ENCODE measurements around the gene XYLT1. TPM values are rescaled to one million over a fixed set of nuclear protein-coding genes. Genes with fewer than 3 reads are reported as not detected.

XYLT1 gene
- total and polyA plus RNA-seq, 5 donors: 2.5 to 37.8 (median 11.7) TPM

DNA sequence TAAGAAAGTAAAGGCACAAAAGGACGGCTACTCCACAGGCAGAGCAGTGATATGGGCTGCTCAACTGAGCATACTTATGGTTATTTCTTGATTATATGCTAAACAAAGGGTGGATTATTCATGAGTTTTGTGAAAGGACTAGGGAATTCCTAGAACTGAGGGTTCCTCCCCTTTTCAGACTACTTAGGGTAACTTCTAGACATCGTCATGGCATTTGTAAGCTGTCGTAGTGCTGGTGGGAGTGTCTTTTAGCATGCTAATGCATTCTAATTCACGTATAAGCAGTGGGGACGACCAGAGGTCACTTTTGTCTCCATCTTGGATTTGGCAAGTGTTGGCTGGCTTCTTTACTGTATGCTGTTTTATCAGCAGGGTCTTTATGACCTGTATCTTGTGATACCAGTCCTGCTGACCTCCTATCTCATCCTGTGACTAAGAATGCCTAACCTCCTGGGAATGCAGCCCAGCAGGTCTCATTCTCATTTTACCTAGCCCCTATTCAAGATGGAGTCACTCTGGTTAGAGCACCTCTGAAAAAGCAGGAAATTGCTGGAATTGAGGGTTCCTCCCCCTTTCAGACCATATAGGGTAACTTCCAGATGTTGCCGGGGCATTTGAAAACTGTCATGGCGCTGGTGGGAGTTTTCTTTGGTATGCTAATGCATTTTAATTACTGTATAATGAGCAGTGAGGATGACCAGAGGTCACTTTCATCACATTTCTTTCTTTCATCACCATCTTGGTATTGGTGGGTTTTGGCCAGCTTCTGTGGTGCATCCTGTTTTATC is 388.5 kb downstream of the XYLT1 start:
- DNase-seq (no peak), ATAC-seq (no peak)
- Histone ChIP-seq H3K27me3 (ENCODE audit: control insufficient read depth, insufficient read depth) (no peaks in the 10 kb centered on the region), H3K27ac (ENCODE audit: low read length) (no peak overlapping the region), H3K9me3 (ENCODE audit: control insufficient read depth, low read length) (no peaks in the 10 kb centered on the region), H3K4me3 (ENCODE audit: low read length) (no peak overlapping the region), H3K4me1 (ENCODE audit: control insufficient read depth, insufficient read depth, low read length) (no peaks in the 10 kb centered on the region)
- 74% methylated on average over 7 of the region's 7 CpGs for WGBS
- intact Hi-C loops (cut with DNase I): no loop called here

DNA sequence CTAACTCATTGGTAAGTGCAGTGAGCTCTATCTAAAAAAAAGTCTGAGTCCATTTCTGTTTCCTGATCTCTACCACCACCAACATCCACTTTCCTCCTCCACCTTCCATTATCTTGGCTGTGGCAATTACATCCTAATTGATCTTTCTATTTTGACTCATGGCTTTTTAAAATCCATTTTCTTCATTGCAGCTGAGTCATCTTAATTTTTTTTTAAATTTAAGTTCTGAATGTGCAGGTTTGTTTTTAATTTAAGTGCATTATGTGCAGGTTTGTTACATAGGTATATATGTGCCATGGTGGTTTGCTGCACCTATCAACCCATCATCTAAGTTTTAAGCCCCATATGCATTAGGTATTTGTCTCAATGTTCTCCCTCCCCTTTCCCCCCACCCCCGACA is 390.7 kb downstream of the XYLT1 start:
- intact Hi-C loops (cut with DNase I): no loop called here
- DNase-seq: no peak
- ATAC-seq: no peak
- Histone ChIP-seq H3K4me3 (ENCODE audit: low read length) (no peak overlapping the region), H3K27me3 (ENCODE audit: control insufficient read depth, insufficient read depth) (no peaks in the 10 kb centered on the region), H3K4me1 (ENCODE audit: control insufficient read depth, insufficient read depth, low read length) (no peaks in the 10 kb centered on the region), H3K9me3 (ENCODE audit: control insufficient read depth, low read length) (no peaks in the 10 kb centered on the region), H3K27ac (ENCODE audit: low read length) (no peak overlapping the region)
- WGBS: 57% methylated on average over 1 of the region's 1 CpG

DNA sequence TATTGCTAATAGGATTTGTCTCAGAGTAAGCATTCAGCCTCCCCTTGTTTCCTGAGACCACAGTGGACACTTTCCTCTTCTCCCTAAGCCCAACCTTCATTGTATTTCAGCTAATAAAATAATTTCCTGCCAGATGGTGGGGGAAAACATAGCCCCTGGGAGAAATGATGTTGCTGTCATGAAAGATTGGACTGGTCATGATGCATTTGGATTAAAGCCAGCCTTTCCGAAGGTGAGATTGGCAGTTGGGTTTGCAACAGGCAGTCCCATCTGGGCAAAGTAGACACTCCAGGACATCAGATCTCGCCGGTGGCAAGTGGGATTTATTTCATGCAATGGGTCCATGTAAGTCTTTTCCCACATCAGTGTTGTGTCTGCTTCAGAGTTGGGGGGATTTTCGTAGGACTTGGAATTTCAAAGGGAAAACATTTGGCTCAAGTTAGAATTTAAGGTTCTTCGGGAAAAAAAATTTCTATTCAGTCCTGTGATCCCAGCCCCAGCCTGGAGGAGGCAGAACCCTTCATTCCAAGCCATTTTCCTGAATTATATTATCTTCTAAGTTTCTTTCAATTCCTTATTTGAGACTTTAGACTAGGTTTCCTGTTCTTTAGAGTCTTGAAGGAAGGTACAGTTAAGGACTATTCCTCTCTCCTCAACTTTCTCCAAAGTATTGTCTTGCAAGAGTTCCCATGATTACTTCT is 391.7 kb downstream of the XYLT1 start:
- ATAC-seq (no peak), DNase-seq (no peak)
- Histone ChIP-seq H3K9me3 (ENCODE audit: control insufficient read depth, low read length) (no peaks in the 10 kb centered on the region), H3K4me1 (ENCODE audit: control insufficient read depth, insufficient read depth, low read length) (no peaks in the 10 kb centered on the region), H3K4me3 (ENCODE audit: low read length) (no peak overlapping the region), H3K27ac (ENCODE audit: low read length) (no peak overlapping the region), H3K27me3 (ENCODE audit: control insufficient read depth, insufficient read depth) (no peaks in the 10 kb centered on the region)
- intact Hi-C loops (cut with DNase I): no loop called here
- WGBS: 62% methylated on average over 5 of the region's 5 CpGs

DNA sequence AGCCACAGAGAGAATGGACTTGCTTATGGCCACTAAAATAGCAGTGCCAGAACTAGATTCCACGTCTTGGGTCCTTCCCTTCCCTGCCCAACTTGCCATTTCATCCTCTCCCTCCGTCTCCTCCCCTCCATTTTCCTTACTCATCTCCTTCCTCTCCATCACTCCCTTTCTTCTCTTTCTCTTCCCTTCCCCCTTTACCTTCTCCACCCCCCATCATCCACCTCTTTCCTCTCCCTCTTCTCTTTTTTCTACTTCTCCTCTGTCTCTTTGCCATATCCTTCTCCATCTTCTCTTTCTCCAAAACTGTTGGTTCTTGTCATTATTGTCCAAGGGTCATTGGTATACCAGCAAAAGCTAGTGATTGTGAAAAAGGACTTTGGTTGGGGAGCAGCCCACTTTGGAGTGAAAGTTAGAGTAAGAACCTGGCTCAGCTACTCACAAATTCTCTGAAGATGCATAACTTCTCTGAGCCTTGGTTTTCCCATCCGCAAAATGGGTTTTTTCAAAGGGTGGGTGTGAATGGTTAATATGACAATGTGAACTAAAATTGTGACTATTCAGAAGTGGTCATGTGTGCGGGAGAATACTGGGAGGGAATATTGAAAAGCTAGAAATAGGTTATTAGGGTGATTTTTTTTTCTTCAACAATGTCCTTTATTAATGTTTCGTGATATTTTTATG is 393.8 kb downstream of the XYLT1 start:
- DNase-seq (no peak), ATAC-seq (no peak)
- Histone ChIP-seq H3K4me1 (ENCODE audit: control insufficient read depth, insufficient read depth, low read length) (no peaks in the 10 kb centered on the region), H3K9me3 (ENCODE audit: control insufficient read depth, low read length) (no peaks in the 10 kb centered on the region), H3K27ac (ENCODE audit: low read length) (no peak overlapping the region), H3K4me3 (ENCODE audit: low read length) (no peak overlapping the region), H3K27me3 (ENCODE audit: control insufficient read depth, insufficient read depth) (no peaks in the 10 kb centered on the region)
- intact Hi-C loops (cut with DNase I): no loop called here
- 79% methylated on average over 5 of the region's 5 CpGs for WGBS

DNA sequence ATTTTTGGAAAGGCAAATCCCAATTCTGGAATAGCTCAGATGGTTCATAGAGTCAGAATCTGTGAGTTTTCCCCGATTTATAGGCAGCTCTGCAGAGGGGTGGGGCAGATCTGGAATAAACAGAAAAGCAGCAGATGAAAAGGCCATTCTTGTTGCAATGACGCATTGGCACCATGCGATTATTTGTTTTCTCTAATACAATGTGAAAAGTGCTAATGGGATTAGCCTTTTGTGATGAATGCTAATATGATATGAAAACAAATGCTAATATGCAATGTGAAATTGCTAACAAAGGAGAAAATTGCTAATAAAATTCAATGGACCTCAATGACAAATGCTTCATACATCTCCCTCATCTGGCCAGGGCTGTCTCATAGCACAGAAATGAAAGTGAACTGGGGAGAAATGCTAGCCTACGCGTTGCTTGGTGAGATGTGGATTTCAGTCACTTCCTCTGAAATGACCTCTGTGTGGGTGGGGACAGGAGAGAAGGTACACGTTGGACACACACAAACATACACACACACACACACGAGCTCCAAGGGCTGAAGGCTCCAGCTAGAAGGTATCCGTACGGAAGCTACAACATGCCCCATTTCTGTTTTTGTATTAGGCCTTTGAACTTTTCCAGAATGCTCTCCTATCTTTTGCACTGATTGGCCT is 394.5 kb downstream of the XYLT1 start:
- Histone ChIP-seq H3K9me3 (ENCODE audit: control insufficient read depth, low read length) (no peaks in the 10 kb centered on the region), H3K27ac (ENCODE audit: low read length) (no peak overlapping the region), H3K27me3 (ENCODE audit: control insufficient read depth, insufficient read depth) (no peaks in the 10 kb centered on the region), H3K4me1 (ENCODE audit: control insufficient read depth, insufficient read depth, low read length) (no peaks in the 10 kb centered on the region), H3K4me3 (ENCODE audit: low read length) (no peak overlapping the region)
- WGBS: 70% methylated on average over 9 of the region's 9 CpGs
- intact Hi-C loops (cut with DNase I): no loop called here
- no peak for DNase-seq
- ATAC-seq: no peak

DNA sequence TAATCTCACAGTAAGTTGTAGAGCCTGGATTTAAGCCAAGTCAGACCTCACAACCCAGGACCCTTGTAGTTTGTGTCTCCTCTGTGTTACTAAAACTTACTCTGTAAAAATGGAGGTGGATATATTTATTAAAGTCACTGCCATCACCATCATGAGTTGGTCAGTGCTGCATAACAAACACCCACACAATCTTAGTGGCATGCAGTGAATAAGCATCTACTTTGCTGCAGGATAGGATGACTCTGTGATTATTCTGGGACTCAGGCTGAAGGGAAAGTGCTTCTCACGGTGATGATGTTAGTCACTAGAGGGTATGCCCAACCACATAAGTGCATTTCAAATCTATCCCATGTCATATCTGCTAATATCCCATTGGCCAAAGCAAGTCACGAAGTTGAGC is 398.7 kb downstream of the XYLT1 start:
- WGBS: 81% methylated on average over 2 of the region's 2 CpGs
- DNase-seq (no peak), ATAC-seq (no peak)
- Histone ChIP-seq H3K9me3 (ENCODE audit: control insufficient read depth, low read length) (no peaks in the 10 kb centered on the region), H3K4me3 (ENCODE audit: low read length) (no peak overlapping the region), H3K27me3 (ENCODE audit: control insufficient read depth, insufficient read depth) (no peaks in the 10 kb centered on the region), H3K4me1 (ENCODE audit: control insufficient read depth, insufficient read depth, low read length) (no peaks in the 10 kb centered on the region), H3K27ac (ENCODE audit: low read length) (no peak overlapping the region)
- intact Hi-C loops (cut with DNase I): no loop called here

DNA sequence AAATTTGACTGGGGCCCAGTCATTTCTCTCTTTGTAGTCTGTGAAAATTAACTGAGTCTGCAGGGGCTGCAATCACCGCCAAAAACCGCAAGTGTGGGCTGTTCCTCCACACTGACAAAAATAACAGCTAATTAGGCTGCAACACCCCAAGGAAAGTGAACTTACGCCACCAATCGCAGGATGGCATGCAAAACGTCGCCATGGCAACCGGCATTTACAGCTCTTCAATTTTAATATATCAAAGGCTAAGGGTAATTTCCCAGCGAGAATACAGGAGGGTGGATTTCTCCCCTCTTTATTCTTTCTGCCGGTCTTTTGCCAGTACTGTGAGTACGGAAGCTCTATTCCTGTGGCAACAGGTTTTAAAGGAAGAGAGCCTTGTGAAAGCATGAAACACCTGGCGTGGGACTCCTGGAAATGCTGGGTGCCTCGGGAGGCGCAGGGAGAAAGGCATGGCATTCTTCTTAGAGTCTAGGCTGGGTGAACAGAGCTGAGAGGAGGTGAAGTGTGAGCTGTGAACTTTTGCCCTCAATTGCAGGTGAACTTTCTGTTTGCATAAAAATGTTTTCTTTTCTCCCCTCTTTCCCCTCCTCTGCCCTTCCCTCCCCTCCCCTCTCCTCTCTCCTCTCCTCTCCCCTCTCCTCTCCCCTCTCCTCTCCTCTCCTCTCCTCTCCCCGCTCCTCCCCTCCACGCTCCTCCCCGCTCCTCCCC is 399.7 kb downstream of the XYLT1 start:
- Histone ChIP-seq H3K27ac (ENCODE audit: low read length) (no peak overlapping the region), H3K9me3 (ENCODE audit: control insufficient read depth, low read length) (no peaks in the 10 kb centered on the region), H3K27me3 (ENCODE audit: control insufficient read depth, insufficient read depth) (no peaks in the 10 kb centered on the region), H3K4me3 (ENCODE audit: low read length) (no peak overlapping the region), H3K4me1 (ENCODE audit: control insufficient read depth, insufficient read depth, low read length) (no peaks in the 10 kb centered on the region)
- peak in 1 of 3 donors; percentile 66 for DNase-seq
- no peak for ATAC-seq
- WGBS: 53% methylated on average over 13 of the region's 16 CpGs
- intact Hi-C loops (cut with DNase I): no loop called here

DNA sequence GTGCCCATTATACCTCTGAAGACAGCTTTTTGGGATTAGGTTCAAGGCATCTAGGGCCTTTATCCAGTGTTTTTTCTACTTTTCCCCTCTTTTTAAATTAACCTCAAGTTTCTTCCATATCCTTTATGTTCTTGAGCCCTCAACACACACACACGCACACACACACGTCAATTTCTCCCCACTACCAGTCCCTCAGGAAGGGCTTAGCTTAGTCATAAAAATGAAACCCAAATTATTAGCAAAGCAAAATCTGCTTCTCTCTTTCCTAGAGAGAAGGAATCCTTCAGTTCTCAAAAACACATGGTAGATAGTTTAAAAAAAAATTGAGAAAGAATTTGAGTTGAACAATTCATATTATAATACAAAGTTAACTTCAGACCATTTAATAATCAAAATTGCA is 401.1 kb downstream of the XYLT1 start:
- 78% methylated on average over 2 of the region's 2 CpGs for WGBS

DNA sequence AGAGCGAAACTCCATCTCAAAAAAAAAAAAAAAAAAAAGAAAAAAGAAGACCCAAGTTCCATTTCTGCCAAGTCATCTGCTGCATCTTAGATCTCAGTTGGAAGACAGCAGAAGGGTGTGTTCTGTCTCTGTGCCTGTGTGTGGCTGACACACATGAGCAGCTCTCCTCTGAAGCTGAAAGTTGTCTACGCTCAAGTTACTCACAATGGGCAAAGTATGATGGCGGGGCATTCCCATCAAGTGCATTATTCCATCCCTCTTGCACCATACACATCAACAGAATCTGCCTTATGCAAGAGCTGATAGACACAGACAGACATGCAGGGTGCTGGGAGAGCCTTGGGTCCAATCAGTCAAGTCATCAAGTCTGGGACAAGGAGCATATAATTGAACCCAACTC is 402.2 kb downstream of the XYLT1 start:
- no peak overlapping the region for H3K4me3 ChIP-seq (ENCODE audit: low read length)
- 94% methylated on average over 3 of the region's 3 CpGs for WGBS
- DNase-seq: no peak
- H3K27ac ChIP-seq (ENCODE audit: low read length): no peak overlapping the region
- H3K4me1 ChIP-seq (ENCODE audit: control insufficient read depth, insufficient read depth, low read length): no peaks in the 10 kb centered on the region
- no peaks in the 10 kb centered on the region for H3K9me3 ChIP-seq (ENCODE audit: control insufficient read depth, low read length)
- intact Hi-C loops (cut with DNase I): no loop called here
- H3K27me3 ChIP-seq (ENCODE audit: control insufficient read depth, insufficient read depth): no peaks in the 10 kb centered on the region
- ATAC-seq: no peak

More for the DNA sequence above, 401.1 kb downstream of the XYLT1 start:
- Histone ChIP-seq H3K27me3 (ENCODE audit: control insufficient read depth, insufficient read depth) (no peaks in the 10 kb centered on the region), H3K27ac (ENCODE audit: low read length) (no peak overlapping the region), H3K9me3 (ENCODE audit: control insufficient read depth, low read length) (no peaks in the 10 kb centered on the region), H3K4me3 (ENCODE audit: low read length) (no peak overlapping the region), H3K4me1 (ENCODE audit: control insufficient read depth, insufficient read depth, low read length) (no peaks in the 10 kb centered on the region)
- intact Hi-C loops (cut with DNase I): no loop called here
- no peak for DNase-seq
- ATAC-seq: no peak

DNA sequence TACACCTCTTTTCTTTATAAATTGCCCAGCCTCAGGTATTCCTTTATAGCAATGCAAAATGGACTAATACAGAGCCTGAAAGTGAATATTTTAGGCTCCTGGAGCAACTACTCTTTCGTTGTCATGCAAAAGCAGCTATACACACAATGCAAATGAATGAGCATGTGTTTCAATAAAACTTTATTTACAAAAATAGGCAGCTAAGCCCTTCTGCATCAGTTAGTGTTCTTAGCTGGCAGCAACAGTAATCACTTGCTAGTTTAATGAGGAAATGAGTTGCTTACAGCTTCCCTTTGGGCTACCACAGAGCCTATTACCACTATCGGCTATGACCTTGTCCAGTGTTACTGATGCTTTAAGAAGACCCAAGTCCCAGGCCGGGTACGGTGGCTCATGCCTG is 402.9 kb downstream of the XYLT1 start:
- Histone ChIP-seq H3K27me3 (ENCODE audit: control insufficient read depth, insufficient read depth) (no peaks in the 10 kb centered on the region), H3K4me3 (ENCODE audit: low read length) (no peak overlapping the region), H3K27ac (ENCODE audit: low read length) (no peak overlapping the region), H3K9me3 (ENCODE audit: control insufficient read depth, low read length) (no peaks in the 10 kb centered on the region), H3K4me1 (ENCODE audit: control insufficient read depth, insufficient read depth, low read length) (no peaks in the 10 kb centered on the region)
- WGBS: 88% methylated on average over 4 of the region's 4 CpGs
- DNase-seq (no peak), ATAC-seq (no peak)
- intact Hi-C loops (cut with DNase I): no loop called here
